Neural crest cell (in vitro differentiated cells): ENCODE measurements around the gene C3orf38. TPM values are rescaled to one million over a fixed set of nuclear protein-coding genes. Genes with fewer than 3 reads are reported as not detected.

Experiments
- DNase-seq: peaks from one replicate; pipeline ENCODE4 v3.0.0; 2021; ENCODE audit warnings: low read depth, mixed read lengths, low spot score
- H3K27ac Mint-ChIP-seq: one replicate; pipeline ENCODE4 v1.8.0; 2021; ENCODE audit warnings: mild to moderate bottlenecking, mixed read lengths; ENCODE audit not compliant: unreplicated experiment
- H3K27me3 Mint-ChIP-seq: 2 replicates; pipeline ENCODE4 v1.8.0; 2021; ENCODE audit warnings: low read depth, mild to moderate bottlenecking, mixed read lengths
- H3K36me3 Mint-ChIP-seq: 2 replicates; pipeline ENCODE4 v1.8.0; 2021; ENCODE audit warnings: low read depth, mild to moderate bottlenecking, mixed read lengths
- H3K4me1 Mint-ChIP-seq: 2 replicates; pipeline ENCODE4 v1.8.0; 2021; ENCODE audit warnings: mixed read lengths
- H3K4me3 Mint-ChIP-seq: one replicate; pipeline ENCODE4 v1.8.0; 2021; ENCODE audit warnings: mild to moderate bottlenecking, mixed read lengths
- H3K9me3 Mint-ChIP-seq: 2 replicates; pipeline ENCODE4 v1.8.0; 2021; ENCODE audit warnings: mixed read lengths
- CTCF ChIP-seq: fragments of 200-600 bp; sonication (generic); conservative IDR thresholded peaks from 2 replicates; pipeline ENCODE4 v1.5.0; 2021; ENCODE audit warnings: antibody characterized with exemption, mild to moderate bottlenecking
- long read RNA-seq: library from polyadenylated mRNA; unstranded; transcript quantifications from one replicate; pipeline ENCODE4 v2.0.0, GENCODE V29; 2020
- total RNA-seq: library from RNA; stranded (reverse); gene quantifications from 2 replicates; pipeline ENCODE4 v1.2.1, GENCODE V29; 2021

C3orf38 gene
- 33.4 and 36.3 TPM in 2 replicates for total RNA-seq
- long read RNA-seq, transcript C3orf38-201 (3 exons, 2,633 nt), result major isoform, 128 of 160 reads
- long read RNA-seq, partial matches to known transcripts, result 0 of 160 reads
- long read RNA-seq, other reads (novel, unspliced or antisense), result 29 of 160 reads

- H3K27ac Mint-ChIP-seq, result peak within 1 kb of the TSS; percentile 99
- H3K9me3 Mint-ChIP-seq, result no peaks in the 10 kb centered on the region
- H3K27me3 Mint-ChIP-seq, result no peaks in the 10 kb centered on the region
- peak; percentile 78 for DNase-seq
- no peak for TF ChIP-seq CTCF
- H3K4me3 Mint-ChIP-seq, result peak within 1 kb of the TSS; percentile 100
- peaks cover 16% of the 10 kb centered on the region for H3K36me3 Mint-ChIP-seq
- H3K4me1 Mint-ChIP-seq, result peaks cover 46% of the 10 kb centered on the region
These were observed at the start of gene C3orf38 for GRCh38 chr3:88149509-88150362. Gene C3orf38 (plus strand): TSS chr3:88149959. CDS start chr3:88150053, 94 bp downstream.

- Mint-ChIP-seq H3K36me3 (peaks cover 52% of the 10 kb centered on the region), H3K4me3 (no peak overlapping the region), H3K27me3 (no peaks in the 10 kb centered on the region), H3K4me1 (no peaks in the 10 kb centered on the region), H3K27ac (no peak overlapping the region), H3K9me3 (peaks cover 15% of the 10 kb centered on the region)
- no peak for DNase-seq
- TF ChIP-seq CTCF, result no peak
These were observed 48.6 kb upstream of the C3orf38 start for GRCh38 chr3:88101142-88101541.

- TF ChIP-seq CTCF, result no peak
- Mint-ChIP-seq H3K4me3 (no peak overlapping the region), H3K36me3 (peaks cover 21% of the 10 kb centered on the region), H3K27me3 (no peaks in the 10 kb centered on the region), H3K9me3 (peaks cover 3% of the 10 kb centered on the region), H3K4me1 (no peaks in the 10 kb centered on the region), H3K27ac (no peak overlapping the region)
- DNase-seq, result no peak
These were observed 44.4 kb upstream of the C3orf38 start for GRCh38 chr3:88105325-88105724.

- Mint-ChIP-seq H3K36me3 (no peaks in the 10 kb centered on the region), H3K4me3 (no peak overlapping the region), H3K27ac (no peak overlapping the region), H3K27me3 (no peaks in the 10 kb centered on the region), H3K9me3 (no peaks in the 10 kb centered on the region), H3K4me1 (peaks cover 5% of the 10 kb centered on the region)
- no peak for TF ChIP-seq CTCF
- no peak for DNase-seq
These were observed 37.5 kb upstream of the C3orf38 start for GRCh38 chr3:88112289-88112688.

- Mint-ChIP-seq H3K36me3 (peaks cover 3% of the 10 kb centered on the region), H3K4me1 (peaks cover 5% of the 10 kb centered on the region), H3K4me3 (no peak overlapping the region), H3K9me3 (no peaks in the 10 kb centered on the region), H3K27me3 (no peaks in the 10 kb centered on the region), H3K27ac (no peak overlapping the region)
- peak; percentile 65 for DNase-seq
- peak; percentile 79 for TF ChIP-seq CTCF
These were observed 36.2 kb upstream of the C3orf38 start for GRCh38 chr3:88113311-88114162.
